ENCODE data around the gene MRPS15.

DNA sequence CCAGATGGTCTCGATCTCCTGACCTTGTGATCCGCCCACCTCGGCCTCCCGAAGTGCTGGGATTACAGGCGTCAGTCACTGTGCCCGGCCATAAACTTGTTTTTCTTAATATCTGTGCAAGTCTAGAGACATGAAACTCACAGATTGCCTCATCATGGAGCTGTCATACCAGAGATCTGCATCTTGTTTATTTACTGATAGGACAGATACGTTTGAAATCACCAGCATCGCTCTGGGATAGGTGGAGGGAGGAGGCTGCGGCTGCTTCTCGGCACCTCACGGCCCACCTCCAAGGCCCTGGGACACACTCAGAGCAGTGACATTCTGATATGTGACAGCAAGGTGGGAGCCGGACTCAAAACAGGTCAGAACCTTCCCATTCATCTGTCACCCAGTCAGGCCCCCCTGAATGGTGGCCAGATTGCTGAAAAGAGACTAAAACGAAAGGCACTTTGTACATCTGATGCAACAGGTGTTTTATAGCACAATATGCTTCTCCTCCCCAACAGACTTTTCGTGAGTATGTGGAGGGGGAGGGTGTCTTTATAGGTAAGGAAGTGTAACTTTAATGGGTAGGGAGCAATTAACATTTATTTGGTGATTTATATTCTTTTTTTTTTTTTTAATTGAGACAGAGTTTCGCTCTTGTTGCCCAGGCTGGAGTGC is 48.4 kb downstream of the MRPS15 start:
- TF ChIP-seq POLR2A (IDR thresholded peaks at IDR 0.05; ENCODE audit: low read depth, low read length) (no peak), TAF1 (IDR thresholded peaks at IDR 0.05; ENCODE audit: borderline replicate concordance, low read depth, low read length) (no peak)
